SJCRH30 (cell line): ENCODE data around the gene PSMG3. TPM values are rescaled to one million over a fixed set of nuclear protein-coding genes. Genes with fewer than 3 reads are reported as not detected.
A peak's percentile ranks its signal among the peaks of the same experiment; 100 is the strongest.

Experiments used
- DNase-seq, 2 experiments: peaks; one replicate each; pipeline ENCODE4 v3.0.0-alpha.2; 2015 to 2020
- H3K27ac ChIP-seq: fragments of 250-450 bp; sonication (Bioruptor Pico); 2 replicates; pipeline ENCODE4 v1.5.1; 2020; ENCODE audit warnings: mild to moderate bottlenecking, moderate library complexity
- H3K27me3 ChIP-seq: fragments of 250-450 bp; sonication (Bioruptor Pico); 2 replicates; pipeline ENCODE4 v1.5.1; 2020; ENCODE audit warnings: mild to moderate bottlenecking, moderate library complexity
- H3K36me3 ChIP-seq: fragments of 250-450 bp; sonication (Bioruptor Pico); 2 replicates; pipeline ENCODE4 v1.5.1; 2020; ENCODE audit warnings: mild to moderate bottlenecking, moderate library complexity
- H3K4me1 ChIP-seq: fragments of 250-450 bp; sonication (Bioruptor Pico); 2 replicates; pipeline ENCODE4 v1.5.1; 2020; ENCODE audit warnings: mild to moderate bottlenecking, moderate library complexity
- H3K4me3 ChIP-seq: fragments of 250-450 bp; sonication (Bioruptor Pico); 2 replicates; pipeline ENCODE4 v1.5.1; 2020; ENCODE audit warnings: mild to moderate bottlenecking, moderate library complexity
- H3K9me3 ChIP-seq: fragments of 250-450 bp; sonication (Bioruptor Pico); replicated peaks from 2 replicates; pipeline ENCODE4 v1.5.1; 2020; ENCODE audit warnings: mild to moderate bottlenecking, moderate library complexity
- total RNA-seq: library from RNA; depleted of rRNA; stranded (reverse); fragments of >200 nt; shearing (Covaris generic); gene quantifications from 2 replicates; pipeline ENCODE4 v1.2.3, GENCODE V29; 2014; rRNA removed

PSMG3 gene, protein sequence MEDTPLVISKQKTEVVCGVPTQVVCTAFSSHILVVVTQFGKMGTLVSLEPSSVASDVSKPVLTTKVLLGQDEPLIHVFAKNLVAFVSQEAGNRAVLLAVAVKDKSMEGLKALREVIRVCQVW
- 22.5 and 28.9 TPM in 2 replicates for total RNA-seq

DNA sequence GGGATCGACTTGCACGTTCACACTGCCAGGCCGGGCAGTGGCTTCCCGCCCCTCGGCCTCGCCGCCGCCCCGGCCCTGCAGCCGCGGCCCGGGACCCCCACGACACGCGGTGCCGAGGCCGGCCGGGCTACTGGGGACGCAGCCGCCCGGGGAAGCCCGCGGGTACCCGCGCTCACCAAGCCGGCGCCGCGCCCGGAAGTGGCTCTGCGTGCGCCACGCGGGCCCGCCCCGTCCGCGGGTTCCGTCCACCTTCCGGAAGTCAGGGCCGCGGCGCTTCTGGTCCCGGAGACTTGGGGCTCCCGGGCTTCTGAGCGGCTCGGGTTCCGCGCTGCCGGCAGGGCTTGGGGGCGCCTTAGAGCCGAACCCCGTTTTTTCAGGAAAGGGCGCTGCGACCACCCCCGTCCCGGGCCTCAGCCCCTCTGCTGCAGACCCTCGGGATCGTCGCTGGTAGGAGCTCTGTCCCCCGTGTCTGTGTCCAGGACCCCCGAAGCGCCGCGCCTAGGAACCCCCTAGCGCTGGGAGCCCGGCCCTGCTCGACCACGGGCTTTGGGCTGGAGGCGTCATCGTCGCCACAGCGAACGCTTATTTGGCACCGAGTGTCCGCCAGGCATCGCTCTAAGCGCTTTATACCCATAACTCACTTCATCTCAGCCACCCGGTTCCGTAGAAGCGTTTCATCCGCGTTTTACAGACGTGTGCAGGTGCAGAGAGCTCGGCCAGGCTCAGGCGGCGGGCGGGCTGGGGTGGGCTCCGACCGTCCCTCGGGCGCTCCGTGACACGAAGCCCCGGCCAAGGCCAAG is at the start of gene PSMG3:
Gene PSMG3, minus strand, starts transcription at position 200 of the 800 bp plus-strand sequence. CDS start 693 bp downstream, outside the sequence.
- H3K27ac ChIP-seq: peak within 1 kb of the TSS; percentile 67
- peak within 1 kb of the TSS; percentile 72 for H3K4me3 ChIP-seq
- H3K9me3 ChIP-seq: no peaks in the 10 kb centered on the region
- H3K27me3 ChIP-seq: no peaks in the 10 kb centered on the region
- H3K36me3 ChIP-seq: no peaks in the 10 kb centered on the region
- no peaks in the 10 kb centered on the region for H3K4me1 ChIP-seq
- peak; percentile 82 to 83 for DNase-seq

DNA sequence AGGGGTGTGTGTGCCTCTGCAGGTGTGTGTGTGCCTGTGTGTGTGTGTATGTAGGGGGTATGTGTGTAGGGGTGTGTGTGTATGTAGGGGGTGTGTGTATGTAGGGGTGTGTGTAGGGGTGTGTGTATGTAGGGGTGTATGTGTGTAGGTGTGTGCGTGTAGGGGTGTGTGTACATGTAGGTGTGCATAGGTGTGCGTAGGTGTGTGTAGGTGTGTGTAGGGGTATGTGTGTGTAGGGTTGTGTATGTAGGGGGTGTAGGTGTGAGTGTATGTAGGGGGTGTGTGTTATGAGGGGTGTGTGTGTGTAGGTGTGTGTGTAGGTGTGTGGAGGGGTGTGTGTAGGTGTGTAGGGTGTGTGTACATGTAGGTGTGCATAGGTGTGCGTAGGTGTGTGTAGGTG is 48.6 kb upstream of the PSMG3 start:
- H3K4me1 ChIP-seq: no peaks in the 10 kb centered on the region
- H3K27ac ChIP-seq: no peak overlapping the region
- H3K36me3 ChIP-seq: no peaks in the 10 kb centered on the region
- no peak for DNase-seq
- H3K27me3 ChIP-seq: no peaks in the 10 kb centered on the region
- no peak overlapping the region for H3K4me3 ChIP-seq
- no peaks in the 10 kb centered on the region for H3K9me3 ChIP-seq

DNA sequence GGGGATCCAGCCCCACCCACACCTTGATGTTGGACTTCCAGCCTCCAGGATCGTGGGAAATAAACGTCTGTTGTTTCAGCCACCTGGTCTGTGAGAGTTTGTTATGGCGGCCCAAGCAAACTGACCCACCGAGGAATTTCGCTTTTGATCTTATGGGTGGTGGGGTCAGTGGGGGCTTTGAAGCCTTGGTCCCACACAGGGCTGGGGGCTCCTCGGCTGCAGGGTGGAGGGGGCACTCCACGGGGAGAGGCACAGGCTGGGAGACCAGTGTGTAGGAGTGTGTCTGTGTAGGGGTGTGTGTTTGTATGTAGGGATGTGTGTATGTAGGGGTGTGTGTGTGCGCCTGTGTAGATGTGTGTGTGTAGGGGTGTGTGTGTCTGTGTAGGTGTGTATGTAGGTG is 48.1 kb upstream of the PSMG3 start:
- Histone ChIP-seq H3K36me3 (no peaks in the 10 kb centered on the region), H3K9me3 (no peaks in the 10 kb centered on the region)
- DNase-seq: no peak

DNA sequence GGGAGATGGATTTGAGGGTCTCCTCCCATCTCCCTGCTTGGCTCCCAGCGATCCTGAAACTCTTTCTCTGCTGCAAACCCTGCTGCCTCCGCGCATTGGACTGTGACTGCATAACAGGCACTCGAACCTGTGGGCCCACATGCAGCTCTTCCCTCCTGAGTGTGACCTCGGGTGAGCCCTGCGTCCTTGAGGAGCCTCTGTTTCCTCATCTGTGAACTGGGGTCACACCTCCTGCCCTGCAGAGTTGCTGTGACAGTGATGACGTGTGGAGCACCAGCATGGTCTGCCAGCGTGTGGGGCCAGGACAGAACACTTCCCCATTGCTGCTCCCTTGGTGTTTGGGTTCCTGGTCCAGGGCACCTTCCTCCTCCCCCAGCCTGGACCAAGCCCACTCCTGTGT is 46.9 kb upstream of the PSMG3 start:
- H3K27me3 ChIP-seq: no peaks in the 10 kb centered on the region
- no peaks in the 10 kb centered on the region for H3K4me1 ChIP-seq
- H3K9me3 ChIP-seq: no peaks in the 10 kb centered on the region
- H3K27ac ChIP-seq: no peak overlapping the region
- no peak for DNase-seq
- H3K4me3 ChIP-seq: no peak overlapping the region
- H3K36me3 ChIP-seq: no peaks in the 10 kb centered on the region

More for the DNA sequence above, 48.1 kb upstream of the PSMG3 start:
- Histone ChIP-seq H3K27me3 (no peaks in the 10 kb centered on the region), H3K4me3 (no peak overlapping the region), H3K4me1 (no peaks in the 10 kb centered on the region), H3K27ac (no peak overlapping the region)

DNA sequence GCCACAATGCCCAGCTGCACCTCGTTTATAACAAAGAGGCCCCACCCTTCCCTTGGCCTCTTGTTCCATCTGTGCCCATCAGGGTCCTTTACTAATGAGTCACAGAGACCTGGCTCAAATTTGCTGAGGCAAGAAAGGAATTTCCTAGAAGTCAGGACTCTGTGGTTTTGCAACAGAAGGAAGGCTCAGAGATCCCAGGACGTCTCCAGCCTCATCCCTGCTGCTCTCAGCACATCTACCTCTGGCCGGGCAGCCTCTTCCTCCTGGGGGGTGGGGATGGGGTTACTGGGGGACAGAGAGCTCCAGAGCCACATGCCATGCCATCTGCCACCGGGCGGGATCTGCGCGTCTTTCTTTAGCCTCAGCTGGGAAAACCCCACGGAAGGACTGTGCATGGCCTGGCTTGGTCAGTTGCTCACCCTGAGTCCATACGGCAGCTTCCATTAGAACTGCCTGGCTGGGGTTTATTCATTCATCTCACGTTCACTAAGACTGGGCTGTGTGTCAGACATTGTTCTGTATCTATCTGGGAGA is 41.9 kb upstream of the PSMG3 start:
- no peaks in the 10 kb centered on the region for H3K36me3 ChIP-seq
- no peaks in the 10 kb centered on the region for H3K27me3 ChIP-seq
- H3K4me3 ChIP-seq: no peak overlapping the region
- H3K9me3 ChIP-seq: no peaks in the 10 kb centered on the region
- peak; percentile 58 to 63 for DNase-seq
- H3K27ac ChIP-seq: no peak overlapping the region; the same call in 1 of the 2 replicates
- no peaks in the 10 kb centered on the region for H3K4me1 ChIP-seq

DNA sequence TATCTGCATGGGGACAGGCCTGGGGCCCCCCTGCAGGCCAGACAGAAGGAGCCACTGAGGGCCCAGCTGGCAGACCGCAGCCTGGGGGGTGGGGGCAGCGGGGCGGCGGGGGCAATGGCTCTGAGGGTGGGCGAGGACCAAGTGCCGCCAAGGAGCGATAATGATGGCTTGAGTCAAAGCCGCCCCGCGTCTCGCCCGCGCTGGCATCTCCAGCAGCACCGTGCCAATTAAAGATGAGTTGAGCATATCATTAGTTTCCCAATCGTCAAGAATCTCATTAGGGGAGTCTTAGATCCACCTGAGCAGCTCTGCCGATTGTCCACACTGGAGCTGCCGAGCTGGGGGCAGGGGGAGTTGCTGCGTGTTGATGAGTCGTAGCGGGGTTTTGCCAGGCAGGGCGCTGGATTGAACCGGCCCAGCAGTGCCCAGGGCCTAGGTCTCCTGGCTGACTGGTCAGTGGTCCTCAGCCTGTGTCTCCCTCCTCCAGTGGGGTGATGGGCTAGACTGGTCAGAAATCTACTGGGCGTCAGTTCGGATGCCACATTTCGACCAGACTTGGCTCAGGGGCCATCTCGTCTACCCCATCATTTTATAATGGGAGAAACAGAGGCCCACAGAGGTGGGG is 41.0 kb upstream of the PSMG3 start:
- Histone ChIP-seq H3K9me3 (no peaks in the 10 kb centered on the region), H3K27ac (no peak overlapping the region), H3K36me3 (no peaks in the 10 kb centered on the region), H3K4me1 (no peaks in the 10 kb centered on the region), H3K27me3 (no peaks in the 10 kb centered on the region), H3K4me3 (no peak overlapping the region)
- no peak for DNase-seq

DNA sequence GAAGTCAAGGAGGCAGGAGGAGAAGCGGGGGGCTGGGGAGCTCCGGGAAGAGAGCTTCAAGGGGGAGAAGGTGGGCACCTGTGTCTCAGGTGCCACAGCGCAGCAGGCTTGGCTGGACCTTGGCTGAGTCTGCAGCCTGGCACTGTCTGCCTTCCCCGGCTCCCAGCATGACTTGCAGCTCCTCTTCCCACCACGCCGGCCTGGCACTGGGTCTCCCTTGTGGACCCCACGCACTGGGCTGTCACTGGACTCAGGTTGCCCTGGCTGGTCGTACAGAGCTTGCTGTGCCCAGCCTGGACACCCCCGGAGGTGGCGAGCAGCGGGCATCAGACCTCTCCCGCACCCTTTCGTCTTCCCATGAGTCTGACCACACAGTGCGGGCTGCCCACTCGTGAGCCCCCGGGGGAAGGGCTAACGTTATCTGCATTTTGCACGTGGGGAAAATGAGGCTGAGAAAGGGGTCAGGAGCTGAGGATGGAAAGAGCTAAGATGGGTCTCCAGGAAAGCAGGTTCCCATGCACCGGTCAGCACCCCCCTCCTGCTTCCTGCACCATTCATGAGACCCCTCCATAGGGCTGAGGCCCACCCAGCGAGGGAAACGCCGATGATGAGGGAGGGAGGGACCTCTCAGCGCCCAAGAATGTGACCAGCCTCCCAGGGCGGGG is 40.3 kb upstream of the PSMG3 start:
- Histone ChIP-seq H3K27ac (no peak overlapping the region), H3K4me1 (no peaks in the 10 kb centered on the region), H3K4me3 (no peak overlapping the region), H3K36me3 (no peaks in the 10 kb centered on the region), H3K9me3 (no peaks in the 10 kb centered on the region), H3K27me3 (no peaks in the 10 kb centered on the region)
- no peak for DNase-seq

DNA sequence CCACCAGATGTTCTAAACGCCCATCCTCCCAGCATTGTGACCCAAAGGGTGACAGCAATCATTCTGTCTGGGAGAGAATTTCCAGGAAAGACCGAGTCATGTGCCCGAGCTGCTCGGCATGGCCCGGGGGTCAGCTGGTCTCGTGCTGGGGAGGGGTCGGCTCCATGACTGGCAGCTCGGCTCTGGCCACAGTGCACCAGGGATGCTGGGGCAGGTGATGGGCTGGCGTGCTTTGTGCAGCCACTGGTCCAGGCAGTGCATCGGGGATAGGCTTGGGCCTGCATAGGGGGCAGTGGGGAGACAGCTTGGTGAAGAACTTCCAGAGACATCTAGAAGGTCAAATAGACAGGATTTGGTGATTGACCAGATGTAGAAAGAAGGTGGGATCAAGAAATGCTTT is 39.2 kb upstream of the PSMG3 start:
- Histone ChIP-seq H3K9me3 (no peaks in the 10 kb centered on the region), H3K36me3 (no peaks in the 10 kb centered on the region), H3K4me1 (no peaks in the 10 kb centered on the region), H3K4me3 (no peak overlapping the region), H3K27ac (no peak overlapping the region), H3K27me3 (no peaks in the 10 kb centered on the region)
- no peak for DNase-seq

DNA sequence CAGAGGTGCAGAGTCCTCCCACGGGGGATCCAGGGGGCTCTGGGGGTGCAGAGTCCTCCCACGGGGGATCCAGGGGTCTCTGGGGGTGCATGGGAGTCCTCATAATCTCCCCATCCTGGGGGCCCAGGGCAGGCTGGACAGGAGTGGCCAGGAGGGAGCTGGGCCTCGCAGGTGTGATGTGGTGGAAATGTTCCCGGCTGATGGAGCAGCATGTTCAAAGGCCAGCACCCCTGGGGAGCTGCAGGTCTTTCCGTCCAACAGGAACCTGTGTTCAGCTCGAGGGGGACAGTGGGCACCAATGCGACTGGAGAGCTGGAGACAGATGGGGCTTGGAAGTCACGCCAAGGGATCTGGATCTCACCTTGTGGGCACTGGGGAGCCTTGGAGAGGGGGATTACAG is 38.5 kb upstream of the PSMG3 start:
- no peak overlapping the region for H3K27ac ChIP-seq
- H3K36me3 ChIP-seq: no peaks in the 10 kb centered on the region
- no peak overlapping the region for H3K4me3 ChIP-seq
- no peaks in the 10 kb centered on the region for H3K9me3 ChIP-seq
- DNase-seq: no peak
- no peaks in the 10 kb centered on the region for H3K27me3 ChIP-seq
- no peaks in the 10 kb centered on the region for H3K4me1 ChIP-seq

DNA sequence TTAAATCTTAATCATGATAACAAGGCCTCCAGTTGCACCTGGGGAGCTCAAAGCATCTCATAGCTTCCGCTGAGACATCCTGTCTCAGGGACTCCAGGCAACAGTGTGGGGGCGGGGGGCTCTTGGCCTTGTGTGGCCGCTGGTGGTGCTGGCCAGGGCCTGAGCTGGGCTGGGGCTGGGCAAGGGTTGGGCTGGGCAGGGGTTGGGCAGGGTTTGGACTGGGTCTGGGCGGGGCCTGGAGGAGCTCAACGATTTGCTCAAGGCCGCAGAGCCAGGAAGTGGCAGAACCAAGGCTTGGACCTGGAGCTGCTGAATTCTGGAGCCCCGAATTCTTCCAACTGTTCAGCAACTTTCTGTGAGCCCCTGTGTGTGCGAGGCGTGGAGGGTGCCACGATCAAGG is 37.9 kb upstream of the PSMG3 start:
- no peak for DNase-seq
- Histone ChIP-seq H3K4me3 (no peak overlapping the region), H3K4me1 (no peaks in the 10 kb centered on the region), H3K27ac (no peak overlapping the region), H3K9me3 (no peaks in the 10 kb centered on the region), H3K36me3 (no peaks in the 10 kb centered on the region), H3K27me3 (no peaks in the 10 kb centered on the region)

DNA sequence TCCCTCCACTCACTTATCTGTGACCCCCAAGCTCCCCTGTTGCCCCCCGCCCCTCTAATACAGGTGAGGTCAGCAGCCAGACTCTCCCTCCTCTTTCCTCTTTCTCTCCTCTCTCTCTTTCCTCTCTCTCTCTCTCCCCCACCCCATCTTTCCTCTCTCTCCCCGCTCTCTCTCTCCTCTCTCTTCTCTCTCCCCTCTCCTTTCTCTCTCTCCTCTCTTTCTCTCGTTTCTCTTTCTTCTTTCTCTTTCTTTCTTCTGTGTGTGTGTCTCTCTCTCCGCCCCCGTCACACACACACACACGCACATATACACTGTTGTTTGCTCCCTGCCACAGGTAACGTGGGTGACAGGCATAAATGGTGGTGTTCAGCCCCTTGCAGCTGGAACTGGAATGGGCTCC is 37.2 kb upstream of the PSMG3 start:
- H3K27me3 ChIP-seq: no peaks in the 10 kb centered on the region

DNA sequence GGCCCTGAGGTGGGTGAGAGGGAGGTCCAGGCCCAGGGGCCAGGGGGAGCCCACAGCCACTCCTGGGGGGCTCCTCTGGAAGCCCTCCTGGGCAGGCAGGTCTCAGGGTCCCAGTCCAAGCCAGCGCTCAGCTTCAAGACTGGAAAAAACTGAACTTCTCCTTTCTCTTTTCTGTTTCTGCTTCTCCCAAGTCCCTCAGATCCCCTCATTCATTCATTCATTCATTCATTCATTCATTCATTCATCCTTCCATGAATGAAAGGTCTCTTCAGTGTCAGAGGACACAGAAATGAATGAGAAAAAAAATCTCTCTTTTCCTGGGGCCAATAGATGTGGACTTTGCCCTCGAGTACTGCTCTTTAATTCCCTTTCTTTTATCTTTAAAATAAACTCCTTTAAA is 34.6 kb upstream of the PSMG3 start:
- H3K27me3 ChIP-seq: no peaks in the 10 kb centered on the region
- no peaks in the 10 kb centered on the region for H3K9me3 ChIP-seq
- H3K36me3 ChIP-seq: no peaks in the 10 kb centered on the region
- H3K4me1 ChIP-seq: no peaks in the 10 kb centered on the region
- no peak for DNase-seq
- no peak overlapping the region for H3K4me3 ChIP-seq
- H3K27ac ChIP-seq: no peak overlapping the region

More for the DNA sequence above, 37.2 kb upstream of the PSMG3 start:
- DNase-seq: no peak
- Histone ChIP-seq H3K4me3 (no peak overlapping the region), H3K36me3 (no peaks in the 10 kb centered on the region), H3K4me1 (no peaks in the 10 kb centered on the region), H3K27ac (no peak overlapping the region), H3K9me3 (no peaks in the 10 kb centered on the region)

DNA sequence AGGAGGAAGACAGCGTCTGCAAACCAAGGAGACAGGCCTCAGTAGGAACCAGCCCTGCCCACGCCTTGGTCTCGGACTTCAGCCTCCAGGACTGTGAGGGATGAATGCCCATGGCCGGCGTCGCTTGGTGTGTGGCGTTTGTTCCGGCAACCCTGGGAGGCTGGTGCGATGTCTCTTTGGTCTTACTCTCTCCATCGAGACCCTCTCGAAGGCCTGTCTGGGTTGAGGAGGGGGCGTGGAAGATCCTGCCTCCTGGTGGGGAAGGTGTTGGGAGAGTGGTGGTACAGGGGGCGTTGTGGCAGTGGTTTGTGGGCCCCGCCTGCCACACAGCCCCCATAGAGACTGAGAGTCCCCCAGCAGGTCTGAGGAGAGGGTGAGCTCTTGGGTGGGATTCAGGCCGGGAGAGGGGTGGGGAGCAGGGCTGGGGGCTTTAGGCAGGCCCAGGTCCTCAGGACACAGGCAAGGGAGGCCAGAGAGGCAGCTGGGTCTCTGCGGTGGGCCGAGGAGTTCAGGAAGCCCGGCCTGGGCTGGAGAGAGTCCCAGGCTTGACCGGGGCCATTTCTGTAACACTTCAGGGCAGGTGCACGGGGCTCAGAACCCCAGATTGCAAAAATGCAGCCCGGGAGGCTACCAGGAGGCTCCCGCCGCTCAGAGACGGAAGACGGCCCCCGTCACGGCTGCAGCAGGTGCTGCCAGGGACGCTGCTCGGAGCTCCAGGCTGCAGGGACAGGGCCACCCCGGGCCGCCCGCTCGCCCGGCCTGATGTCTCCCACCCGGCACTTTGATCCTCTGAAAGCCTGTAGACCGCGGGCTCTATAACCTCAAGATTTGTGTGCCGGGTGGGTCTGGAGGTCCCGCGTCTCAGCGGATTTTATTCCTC is 33.8 kb upstream of the PSMG3 start:
- H3K36me3 ChIP-seq: no peaks in the 10 kb centered on the region
- no peaks in the 10 kb centered on the region for H3K27me3 ChIP-seq
- no peaks in the 10 kb centered on the region for H3K9me3 ChIP-seq
- no peaks in the 10 kb centered on the region for H3K4me1 ChIP-seq
- H3K4me3 ChIP-seq: no peak overlapping the region
- no peak overlapping the region for H3K27ac ChIP-seq
- DNase-seq: peak in 1 of 2 experiments; percentile 6

DNA sequence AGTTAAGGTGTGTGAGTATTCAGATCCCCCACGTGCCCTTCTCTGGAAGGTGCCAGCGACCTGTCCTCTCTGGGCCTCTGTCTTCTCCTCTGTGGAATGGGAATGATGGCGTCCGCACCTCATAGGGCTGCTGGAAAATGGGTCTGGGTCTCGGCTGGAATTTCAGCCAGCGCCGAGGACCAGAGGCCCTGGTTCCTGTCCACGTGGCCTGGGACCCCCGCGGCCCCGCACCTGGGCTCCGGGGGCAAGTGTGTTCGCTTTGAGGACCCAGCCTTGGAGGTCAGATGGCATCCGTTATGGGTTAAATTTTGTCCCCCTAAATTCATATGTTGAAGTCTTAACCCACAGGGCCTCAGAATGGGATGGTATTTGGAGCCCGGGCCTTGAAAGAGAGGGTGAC is 32.6 kb upstream of the PSMG3 start:
- no peaks in the 10 kb centered on the region for H3K27me3 ChIP-seq
- no peak overlapping the region for H3K27ac ChIP-seq
- H3K9me3 ChIP-seq: no peaks in the 10 kb centered on the region
- no peaks in the 10 kb centered on the region for H3K4me1 ChIP-seq
- no peak overlapping the region for H3K4me3 ChIP-seq
- no peaks in the 10 kb centered on the region for H3K36me3 ChIP-seq
- no peak for DNase-seq
